ENCODE data around the gene CBLC. TPM values are rescaled to one million over a fixed set of nuclear protein-coding genes. Genes with fewer than 3 reads are reported as not detected.

Gene CBLC
- polyA plus RNA-seq, 1 experiment, result not detected

DNA sequence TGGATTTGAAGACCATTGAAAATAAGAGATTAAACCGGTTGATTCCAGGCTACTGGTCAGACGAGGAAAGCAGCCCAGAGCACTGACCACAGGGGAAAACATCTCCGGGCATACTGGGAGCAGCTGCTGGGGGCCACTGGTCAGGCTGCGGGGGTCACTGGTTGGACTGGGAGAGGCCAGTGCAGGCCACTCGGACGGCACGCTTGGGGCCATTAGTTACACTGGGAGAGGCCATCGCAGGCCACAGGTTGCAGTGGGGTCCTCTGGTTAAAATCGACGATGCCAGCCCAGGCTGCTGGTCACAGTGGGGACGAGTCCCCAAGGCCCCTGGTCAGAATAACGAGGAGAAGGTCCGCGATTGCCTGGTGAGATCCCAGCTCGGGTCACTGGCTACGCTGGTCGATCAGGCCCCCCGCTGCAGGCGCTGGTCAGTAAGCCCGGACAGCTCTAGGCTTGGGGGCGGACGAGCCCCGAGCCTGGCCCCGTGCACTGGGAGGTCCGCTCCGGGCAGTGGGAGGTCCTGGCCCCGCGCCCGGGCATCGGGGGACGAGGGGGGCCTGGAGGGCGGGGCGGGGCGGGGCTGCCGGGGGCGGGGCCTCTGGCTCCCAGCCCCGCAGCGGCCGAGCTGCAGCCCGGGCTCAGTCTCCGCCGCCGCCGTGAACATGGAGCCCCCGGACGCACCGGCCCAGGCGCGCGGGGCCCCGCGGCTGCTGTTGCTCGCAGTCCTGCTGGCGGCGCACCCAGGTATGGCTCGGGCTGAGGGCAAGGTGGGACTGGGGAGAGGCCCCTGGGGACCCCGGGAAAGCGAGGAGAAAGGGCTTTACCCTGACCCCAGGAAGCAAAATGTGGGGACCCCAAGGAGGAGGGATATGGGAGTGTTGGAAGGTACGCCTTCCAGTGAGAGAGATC lies 31.0 kb downstream of the CBLC start, which contains the start of gene BCAM:
Gene BCAM (plus strand): TSS at position 641 of the 909 bp plus-strand sequence. CDS start 22 bp downstream, at position 663.
- peak within 1 kb of the TSS; percentile 31 for H3K27ac ChIP-seq (ENCODE audit: low read depth, low read length)
- POLR2A ChIA-PET, result interaction anchor here (0.6 to 1.7 kb wide), 4 partner anchors 9 to 192 kb away, joined by 3 to 5 read pairs (median 4); no protein-coding TSS in a partner anchor
- peaks cover 3% of the 10 kb centered on the region for H3K27me3 ChIP-seq (ENCODE audit: control insufficient read depth, insufficient read depth, low read length)
- TF ChIP-seq, protein P1, sequence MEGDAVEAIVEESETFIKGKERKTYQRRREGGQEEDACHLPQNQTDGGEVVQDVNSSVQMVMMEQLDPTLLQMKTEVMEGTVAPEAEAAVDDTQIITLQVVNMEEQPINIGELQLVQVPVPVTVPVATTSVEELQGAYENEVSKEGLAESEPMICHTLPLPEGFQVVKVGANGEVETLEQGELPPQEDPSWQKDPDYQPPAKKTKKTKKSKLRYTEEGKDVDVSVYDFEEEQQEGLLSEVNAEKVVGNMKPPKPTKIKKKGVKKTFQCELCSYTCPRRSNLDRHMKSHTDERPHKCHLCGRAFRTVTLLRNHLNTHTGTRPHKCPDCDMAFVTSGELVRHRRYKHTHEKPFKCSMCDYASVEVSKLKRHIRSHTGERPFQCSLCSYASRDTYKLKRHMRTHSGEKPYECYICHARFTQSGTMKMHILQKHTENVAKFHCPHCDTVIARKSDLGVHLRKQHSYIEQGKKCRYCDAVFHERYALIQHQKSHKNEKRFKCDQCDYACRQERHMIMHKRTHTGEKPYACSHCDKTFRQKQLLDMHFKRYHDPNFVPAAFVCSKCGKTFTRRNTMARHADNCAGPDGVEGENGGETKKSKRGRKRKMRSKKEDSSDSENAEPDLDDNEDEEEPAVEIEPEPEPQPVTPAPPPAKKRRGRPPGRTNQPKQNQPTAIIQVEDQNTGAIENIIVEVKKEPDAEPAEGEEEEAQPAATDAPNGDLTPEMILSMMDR (IDR thresholded peaks at IDR 0.05; ENCODE audit: low read depth, low read length), result no peak
- peak within 1 kb of the TSS; percentile 71 for H3K4me3 ChIP-seq (ENCODE audit: low read depth, low read length)
- DNase-seq (ENCODE audit: low read depth, low spot score), result no peak
- CTCF ChIA-PET, result interaction anchor here (0.5 to 3.3 kb wide), 8 partner anchors 12 to 238 kb away, joined by 3 to 20 read pairs (median 6); partner anchors contain the start of gene NECTIN2
- H3K9me3 ChIP-seq (ENCODE audit: control insufficient read depth, insufficient read depth, low read length), result peaks cover 6% of the 10 kb centered on the region

DNA sequence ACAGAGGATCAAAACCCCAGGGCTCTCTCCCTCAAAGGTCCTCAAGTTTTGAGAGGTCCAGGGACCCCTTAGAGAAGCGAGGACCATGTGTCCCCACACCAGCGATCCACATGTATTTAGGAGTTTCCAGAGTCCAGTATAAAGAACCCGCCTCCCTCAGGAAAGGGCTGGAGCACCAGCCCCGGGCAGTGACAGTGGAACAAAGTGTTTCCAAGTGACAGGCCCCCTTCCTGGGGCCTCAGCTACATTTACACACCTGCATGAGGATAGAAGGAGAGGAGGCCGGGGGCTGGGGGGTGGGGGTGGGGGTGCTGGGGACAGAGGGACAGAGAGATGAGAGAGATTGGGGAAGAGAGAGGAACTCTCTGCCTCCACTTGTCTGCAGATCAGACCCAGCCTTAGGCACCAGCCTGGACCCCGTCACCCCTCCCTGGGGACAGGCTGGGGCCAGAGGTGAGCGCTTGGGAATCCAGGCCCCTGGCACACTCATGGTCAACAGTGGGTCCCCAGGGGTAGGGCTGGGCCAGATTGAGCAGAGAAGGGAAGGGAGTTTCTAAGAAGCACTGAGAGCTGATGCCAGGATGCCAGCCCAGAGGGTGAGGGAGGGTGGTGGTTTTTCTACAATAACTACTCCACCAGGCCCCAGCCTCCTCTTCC lies 32.0 kb downstream of the CBLC start:
- ChIA-PET POLR2A (interaction anchor here (0.8 to 1.7 kb wide), 2 partner anchors 15 to 39 kb away, joined by 4 to 5 read pairs; no protein-coding TSS in a partner anchor), CTCF (interaction anchor here (1.3 to 3.3 kb wide), 4 partner anchors 14 to 85 kb away, joined by 3 to 20 read pairs (median 8); partner anchors contain the start of gene NECTIN2)
- peaks cover 3% of the 10 kb centered on the region for H3K27me3 ChIP-seq (ENCODE audit: control insufficient read depth, insufficient read depth, low read length)
- H3K9me3 ChIP-seq (ENCODE audit: control insufficient read depth, insufficient read depth, low read length), result no peaks in the 10 kb centered on the region; the same call in 1 of the 2 replicates
- TF ChIP-seq, protein P1 (IDR thresholded peaks at IDR 0.05; ENCODE audit: low read depth, low read length), result no peak
- H3K4me3 ChIP-seq (ENCODE audit: low read depth, low read length), result peak overlapping the region; percentile 71
- H3K27ac ChIP-seq (ENCODE audit: low read depth, low read length), result no peak overlapping the region
- DNase-seq (ENCODE audit: low read depth, low spot score), result no peak

DNA sequence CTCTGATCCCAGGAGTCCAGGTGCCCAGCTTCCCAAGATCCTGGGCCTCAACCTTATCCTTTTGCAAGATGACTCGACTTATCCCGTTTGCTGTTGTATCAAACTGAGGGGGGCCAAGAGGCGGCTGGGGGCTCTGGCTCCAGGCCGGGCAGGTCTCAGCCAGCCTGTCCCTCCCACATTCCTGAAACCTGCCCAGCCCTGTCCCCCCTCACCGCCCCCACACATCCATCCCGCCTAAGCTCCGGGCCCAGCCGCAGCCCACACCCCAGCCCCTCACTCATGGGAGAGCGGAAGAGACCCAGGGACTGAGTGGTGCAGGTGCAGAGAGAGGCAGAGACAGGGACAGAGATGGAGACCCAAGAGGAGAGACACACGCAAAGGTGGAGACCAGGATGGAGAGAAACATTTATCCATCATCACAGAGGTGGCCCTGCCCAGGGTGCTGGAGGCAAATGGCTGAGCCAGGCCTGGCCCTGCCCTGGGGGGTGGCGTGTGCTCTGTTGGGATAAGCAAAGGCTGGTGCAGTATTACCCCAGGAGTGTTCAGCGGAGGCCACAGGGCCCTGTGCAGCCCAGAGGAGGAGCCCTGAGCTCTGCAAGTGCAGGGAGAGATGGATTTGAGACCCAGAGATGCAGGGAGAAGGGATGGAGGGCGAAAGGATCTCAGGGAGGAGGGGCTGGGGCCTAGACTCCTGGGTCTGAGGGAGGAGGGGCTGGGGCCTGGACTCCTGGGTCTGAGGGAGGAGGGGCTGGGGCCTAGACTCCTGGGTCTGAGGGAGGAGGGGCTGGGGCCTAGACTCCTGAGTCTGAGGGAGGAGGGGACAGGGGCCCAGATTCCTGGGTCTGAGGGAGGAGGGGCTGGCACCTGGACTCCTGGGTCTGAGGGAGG lies 32.8 kb downstream of the CBLC start:
- DNase-seq (ENCODE audit: low read depth, low spot score), result no peak
- Histone ChIP-seq H3K27ac (ENCODE audit: low read depth, low read length) (no peak overlapping the region), H3K27me3 (ENCODE audit: control insufficient read depth, insufficient read depth, low read length) (peaks cover 3% of the 10 kb centered on the region), H3K4me3 (ENCODE audit: low read depth, low read length) (no peak overlapping the region), H3K9me3 (ENCODE audit: control insufficient read depth, insufficient read depth, low read length) (no peaks in the 10 kb centered on the region; the same call in 1 of the 2 replicates)
- TF ChIP-seq, protein P1 (IDR thresholded peaks at IDR 0.05; ENCODE audit: low read depth, low read length), result no peak
- CTCF ChIA-PET, result interaction anchor here (1.7 to 3.3 kb wide), 2 partner anchors 26 to 86 kb away, joined by 8 to 20 read pairs; no protein-coding TSS in a partner anchor
- POLR2A ChIA-PET, result interaction anchor here (0.7 kb wide), 1 partner anchor 29 kb away, joined by 5 read pairs; no protein-coding TSS in a partner anchor

DNA sequence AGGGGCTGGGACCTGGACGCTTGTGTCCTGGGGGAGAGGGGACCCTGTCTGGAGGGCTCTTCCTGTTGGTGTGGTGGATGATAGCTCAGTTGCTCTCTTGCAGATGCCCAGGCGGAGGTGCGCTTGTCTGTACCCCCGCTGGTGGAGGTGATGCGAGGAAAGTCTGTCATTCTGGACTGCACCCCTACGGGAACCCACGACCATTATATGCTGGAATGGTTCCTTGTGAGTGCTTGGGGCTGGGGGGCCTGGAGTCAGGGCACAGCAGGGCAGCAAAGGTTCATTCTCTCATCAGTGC lies 33.4 kb downstream of the CBLC start:
- Histone ChIP-seq H3K27ac (ENCODE audit: low read depth, low read length) (no peak overlapping the region), H3K27me3 (ENCODE audit: control insufficient read depth, insufficient read depth, low read length) (peaks cover 3% of the 10 kb centered on the region), H3K4me3 (ENCODE audit: low read depth, low read length) (no peak overlapping the region), H3K9me3 (ENCODE audit: control insufficient read depth, insufficient read depth, low read length) (no peaks in the 10 kb centered on the region; the same call in 1 of the 2 replicates)
- no peak for DNase-seq (ENCODE audit: low read depth, low spot score)
- ChIA-PET POLR2A (no interaction called here), CTCF (no interaction called here)
- TF ChIP-seq, protein P1 (IDR thresholded peaks at IDR 0.05; ENCODE audit: low read depth, low read length), result no peak
